Airway epithelial cell (primary cell): ENCODE measurements around the gene URB1. TPM values are rescaled to one million over a fixed set of nuclear protein-coding genes. Genes with fewer than 3 reads are reported as not detected.

ENCODE experiments used
- total RNA-seq: library from RNA; depleted of rRNA; stranded (reverse); fragments of >200 nt; gene quantifications from 2 replicates; pipeline ENCODE4 v1.2.3, GENCODE V29; 2015

Gene URB1
- 19.7 and 26.6 TPM in 2 replicates for total RNA-seq

GRCh38 chr21:32392880-32393676, at the start of gene URB1:
Gene URB1 (minus strand): TSS chr21:32393012. CDS start chr21:32392910, 102 bp downstream.

GRCh38 chr21:32412162-32413014, 19.6 kb upstream of the URB1 start, which contains the start of gene EVA1C:
Gene EVA1C (plus strand): TSS chr21:32412706. CDS start chr21:32412854, 148 bp downstream.

GRCh38 chr21:32298658-32299081, 94.1 kb downstream of the URB1 start, which contains the start of gene MRAP:
Gene MRAP (plus strand): TSS chr21:32298855. CDS start chr21:32298972, 117 bp downstream.

GRCh38 chr21:32278518-32279376, 114.1 kb downstream of the URB1 start, which contains the start of gene MIS18A:
Gene MIS18A (minus strand): TSS chr21:32279049. CDS start chr21:32279014, 35 bp downstream.

Other genes with a start within 250 kb of the URB1 start
- gene MIS18A, start 114.0 kb downstream of the URB1 start, total RNA-seq: 17.9 and 20.1 TPM in 2 replicates
- gene MRAP, start 94.2 kb downstream of the URB1 start, total RNA-seq: not detected in 2 replicates
- gene EVA1C, start 19.7 kb upstream of the URB1 start, total RNA-seq: 12.3 and 26.4 TPM in 2 replicates
- 0.21 TPM in 1 of 2 replicates, not detected in the other for gene TCP10L, start 192.5 kb upstream of the URB1 start, total RNA-seq
- 53.3 and 56.0 TPM in 2 replicates for gene CFAP298, start 219.4 kb upstream of the URB1 start, total RNA-seq